NCI-H2107 (cell line): ENCODE measurements around the gene CEL.
"Not testable (repeated sequence)": the region's sequence is repeated elsewhere in the genome, so short reads cannot be mapped to it uniquely, and the experiment has no call there.

Experiments
- DNase-seq: peaks from one replicate; lab custom pipeline; 2025; lab: John Stamatoyannopoulos, UW

Gene CEL

GRCh38 chr9:133061764-133062145, at the start of gene CEL:
TSS of gene CEL (plus strand) at chr9:133061981. CDS start at chr9:133062003, 22 bp downstream.
- peak; percentile 72 for DNase-seq

DNA sequence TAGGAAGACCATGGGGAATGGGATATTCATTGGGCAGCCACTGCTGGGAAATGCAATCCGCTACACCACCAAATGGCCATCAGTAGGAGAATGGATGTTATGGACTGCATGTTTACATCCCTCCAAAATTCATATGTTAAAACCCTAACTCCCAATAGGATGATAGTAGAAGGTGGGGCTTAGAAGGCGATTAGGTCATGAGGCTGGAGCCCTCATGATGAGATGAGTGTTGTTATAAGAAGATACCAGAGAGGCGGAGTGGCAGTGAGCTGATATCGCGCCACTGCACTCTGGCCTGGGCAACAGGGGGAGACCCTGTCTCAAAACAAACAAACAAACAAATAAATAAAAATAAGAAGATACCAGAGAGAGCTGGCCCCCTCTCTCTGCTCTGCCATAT, 47.1 kb upstream of the CEL start:
- no peak for DNase-seq

- no peak for DNase-seq
Observed at GRCh38 chr9:133023117-133023890, 38.5 kb upstream of the CEL start.

GRCh38 chr9:133026426-133026825, 35.4 kb upstream of the CEL start:
- DNase-seq: no peak

GRCh38 chr9:133027134-133027533, 34.6 kb upstream of the CEL start:
- no peak for DNase-seq

DNA sequence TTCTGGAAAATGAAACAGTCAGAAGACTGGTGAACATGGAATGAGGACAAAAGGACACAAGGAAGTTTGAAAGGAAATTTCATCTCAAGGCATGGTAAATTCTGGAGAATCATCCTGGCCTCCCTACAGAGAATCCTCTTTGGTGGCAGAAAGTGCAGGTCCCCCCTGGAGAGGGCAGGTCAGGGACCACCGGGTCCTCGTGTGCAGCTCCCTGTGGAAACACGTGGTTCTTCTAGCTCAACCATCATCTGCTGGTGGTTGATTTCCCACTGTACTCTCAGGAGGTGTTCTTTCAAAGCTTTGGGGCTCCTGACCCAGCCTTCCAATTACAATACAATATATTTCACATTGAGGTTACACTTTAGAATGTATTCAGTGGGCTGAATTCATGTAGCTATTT, 33.6 kb upstream of the CEL start:
- DNase-seq: no peak

- no peak for DNase-seq
Observed at GRCh38 chr9:133029994-133030316, 31.8 kb upstream of the CEL start.

- DNase-seq: peak; percentile 93
Observed at GRCh38 chr9:133030317-133031129, 31.3 kb upstream of the CEL start, which contains the start of gene GTF3C5. TSS of gene GTF3C5 (plus strand) at chr9:133030997. CDS start at chr9:133031012, 15 bp downstream.

- no peak for DNase-seq
Observed at GRCh38 chr9:133031130-133031422, 30.7 kb upstream of the CEL start.

DNA sequence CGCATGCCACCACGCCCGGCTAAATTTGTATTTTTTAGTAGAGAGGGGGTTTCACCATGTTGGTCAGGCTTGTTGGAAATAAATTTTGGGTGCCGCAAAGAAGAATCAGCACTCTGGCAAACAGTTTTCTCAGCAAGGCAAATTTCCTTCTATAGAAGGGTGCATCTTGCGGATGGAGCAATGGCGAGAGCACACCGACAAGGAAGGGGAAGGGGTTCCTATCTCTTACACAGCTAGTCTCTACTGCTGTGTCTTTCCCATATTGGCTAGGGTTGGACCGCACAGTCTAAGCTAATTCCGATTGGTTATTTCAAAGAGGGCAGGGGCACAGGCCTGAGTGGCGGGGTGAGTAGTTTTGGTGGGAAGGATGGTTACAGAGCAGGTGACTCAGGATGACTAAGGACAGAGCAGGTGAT, 30.3 kb upstream of the CEL start:
- no peak for DNase-seq

DNA sequence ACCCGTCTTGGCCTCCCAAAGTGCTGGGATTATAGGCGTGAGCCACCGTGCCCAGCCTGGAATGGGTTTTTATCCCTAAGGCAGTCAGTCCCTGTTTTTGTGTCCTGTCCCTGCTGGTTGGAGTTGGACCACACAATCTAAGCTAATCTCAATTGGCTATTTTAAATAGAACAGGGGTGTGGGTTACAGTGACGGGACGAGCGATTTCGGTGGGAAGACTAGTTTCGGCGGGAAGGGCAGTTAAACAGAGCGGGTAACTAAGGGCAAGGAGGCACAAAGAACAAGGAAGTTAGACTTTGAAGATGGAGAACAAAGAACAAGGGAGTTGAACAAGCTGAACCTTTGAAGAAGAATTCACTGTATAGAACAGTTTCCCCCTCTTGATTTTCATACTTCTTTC, 29.6 kb upstream of the CEL start:
- no peak for DNase-seq

GRCh38 chr9:133035669-133036068, 26.1 kb upstream of the CEL start:
- DNase-seq: no peak

DNA sequence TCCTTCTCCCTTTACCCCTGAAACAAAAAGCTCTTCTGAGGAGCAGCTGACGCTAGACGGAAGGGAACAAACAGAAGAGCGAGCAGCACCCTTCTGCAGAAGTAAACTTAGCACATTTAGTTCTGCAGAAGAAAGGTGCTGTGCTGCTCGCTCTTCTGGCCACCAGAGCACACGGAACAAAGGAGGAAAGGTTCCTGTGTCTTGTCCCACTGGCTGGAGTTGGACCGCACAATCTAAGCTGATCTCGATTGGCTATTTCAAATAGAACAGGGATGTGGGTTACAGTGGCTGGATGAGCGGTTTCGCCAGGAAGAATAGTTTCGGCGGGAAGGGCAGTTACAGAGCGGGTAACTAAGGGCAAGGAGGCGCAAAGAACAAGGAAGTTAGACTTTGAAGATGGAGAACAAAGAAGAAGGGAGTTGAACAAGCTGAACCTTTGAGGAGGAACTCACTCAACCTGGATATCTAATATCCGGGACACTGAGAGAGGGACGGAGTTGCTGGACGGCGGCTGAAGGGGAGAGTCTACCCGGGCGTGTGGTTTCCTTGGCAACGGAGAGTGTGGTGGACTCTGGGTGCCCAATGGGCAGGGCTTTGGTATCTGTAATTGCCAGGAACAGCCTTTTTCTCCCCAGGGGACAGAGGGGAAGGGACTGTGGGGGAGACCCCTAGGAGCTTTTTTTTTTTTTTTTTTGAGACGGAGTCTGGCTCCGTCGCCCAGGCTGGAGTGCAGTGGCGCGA, 23.8 kb upstream of the CEL start:
- DNase-seq: no peak

DNA sequence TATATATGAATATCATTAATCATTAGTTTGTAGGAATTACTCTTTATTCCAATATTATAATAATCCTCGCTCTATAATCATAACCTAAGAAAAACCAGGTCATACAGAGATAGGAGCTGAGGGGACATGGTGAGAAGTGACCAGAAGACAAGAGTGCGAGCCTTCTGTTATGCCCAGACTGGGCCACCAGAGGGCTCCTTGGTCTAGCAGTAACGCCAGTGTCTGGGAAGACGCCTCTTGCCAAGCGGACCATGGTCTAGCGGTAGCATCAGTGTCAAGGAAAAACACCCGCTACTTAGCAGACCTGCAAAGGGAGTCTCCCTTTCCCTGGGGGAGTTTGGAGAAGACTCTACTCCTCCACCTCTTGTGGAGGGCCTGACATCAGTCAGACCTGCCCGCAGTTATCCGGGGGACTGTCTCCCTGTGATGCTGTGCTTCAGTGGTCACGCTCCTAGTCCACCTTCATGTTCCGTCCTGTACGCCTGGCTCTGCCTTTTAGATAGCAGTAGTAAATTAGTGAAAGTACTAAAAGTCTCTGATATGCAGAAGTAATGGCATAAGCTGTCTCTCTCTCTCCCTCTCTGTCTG, 20.8 kb upstream of the CEL start:
- not testable (repeated sequence) for DNase-seq

- no peak for DNase-seq
Observed at GRCh38 chr9:133041958-133042357, 19.8 kb upstream of the CEL start.

DNA sequence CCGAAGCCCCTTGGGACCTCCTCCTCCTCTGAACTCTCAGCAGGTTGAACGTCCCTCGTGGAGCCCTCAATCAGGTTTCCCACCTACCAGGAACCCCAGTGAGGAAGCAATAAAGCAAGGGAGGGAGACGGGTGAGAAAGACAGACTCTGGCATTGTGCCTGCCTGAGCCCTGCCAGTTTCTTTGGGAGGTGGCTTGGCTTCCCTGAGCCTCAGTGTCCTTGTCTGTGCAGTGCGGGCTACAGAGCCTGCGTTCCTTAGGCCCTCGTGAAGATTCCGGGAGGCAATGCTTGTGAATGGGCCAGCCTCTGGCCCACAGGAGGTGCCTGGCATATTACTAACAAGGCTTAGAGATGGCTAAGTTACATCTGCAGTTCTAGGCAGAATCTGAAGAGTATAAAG, 19.1 kb upstream of the CEL start:
- DNase-seq: no peak

DNA sequence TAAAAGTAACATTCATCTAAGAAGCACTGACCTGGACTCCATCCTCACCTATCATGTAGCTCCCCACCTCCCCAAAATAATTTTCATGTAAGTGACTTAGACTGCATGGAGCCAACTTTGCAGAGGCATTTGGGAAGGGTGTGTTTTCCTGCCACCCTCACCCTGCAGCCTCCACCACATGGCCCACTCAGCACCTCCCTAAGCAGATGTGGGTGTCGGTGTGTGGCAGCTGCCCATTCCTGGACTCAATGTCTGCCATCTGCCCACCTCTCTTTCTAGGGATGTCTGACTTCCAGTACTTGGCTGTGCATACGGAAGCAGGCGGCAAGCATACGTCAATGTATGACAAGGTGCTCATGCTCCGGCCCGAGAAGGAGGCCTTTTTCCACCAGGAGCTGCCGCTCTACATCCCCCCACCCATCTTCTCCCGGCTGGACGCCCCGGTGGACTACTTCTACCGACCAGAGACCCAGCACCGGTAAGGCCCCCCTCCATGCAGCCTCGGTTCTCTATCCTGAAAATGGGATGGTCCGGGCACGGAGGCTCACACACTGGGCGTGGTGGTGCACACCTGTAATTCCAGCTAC, 18.2 kb upstream of the CEL start:
- DNase-seq: no peak

GRCh38 chr9:133044125-133044524, 17.7 kb upstream of the CEL start:
- DNase-seq: no peak

- DNase-seq: no peak
Observed at GRCh38 chr9:133044661-133045060, 17.1 kb upstream of the CEL start.

DNA sequence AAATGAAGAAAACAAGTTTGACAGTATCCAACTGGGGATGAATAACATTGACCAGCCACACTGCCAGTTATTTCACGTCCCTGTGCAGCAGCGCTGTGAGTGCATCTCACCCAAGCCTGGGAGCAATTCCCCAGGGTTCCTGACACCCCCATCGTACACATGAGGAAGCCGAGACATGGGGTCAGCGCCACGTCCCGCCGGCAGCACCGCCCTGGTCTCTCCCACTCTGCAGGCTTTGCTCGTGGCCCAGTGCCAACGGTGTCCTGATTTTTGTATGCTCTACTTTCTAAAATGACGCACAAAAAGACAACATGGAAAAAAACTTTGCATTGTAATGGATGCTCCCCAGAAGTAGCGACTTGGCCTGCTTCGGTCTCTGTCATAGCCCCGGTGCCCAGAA, 16.6 kb upstream of the CEL start:
- no peak for DNase-seq

GRCh38 chr9:133046196-133046899, 15.4 kb upstream of the CEL start:
- DNase-seq: no peak

DNA sequence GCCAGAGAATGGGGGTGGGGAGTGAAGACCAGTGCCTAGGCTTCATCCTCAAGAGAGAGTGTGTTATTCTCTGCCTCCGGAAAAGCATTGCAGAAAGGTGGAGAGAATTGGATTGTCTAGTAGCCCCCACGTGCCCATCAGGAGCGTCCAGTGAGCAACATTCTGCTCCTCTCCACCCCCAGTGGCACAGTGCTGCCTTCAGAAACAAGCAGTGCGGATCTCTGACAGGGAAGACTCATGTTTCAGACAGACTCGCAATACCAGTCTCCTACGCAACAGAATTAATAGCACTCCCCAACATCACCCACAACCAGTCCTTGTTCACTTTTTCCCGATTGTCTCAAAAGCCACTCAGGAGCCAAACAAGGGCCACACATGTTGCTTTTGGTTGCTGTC, 14.9 kb upstream of the CEL start:
- DNase-seq: no peak
